ENCODE measurements around the gene AFDN.

AFDN gene

DNA sequence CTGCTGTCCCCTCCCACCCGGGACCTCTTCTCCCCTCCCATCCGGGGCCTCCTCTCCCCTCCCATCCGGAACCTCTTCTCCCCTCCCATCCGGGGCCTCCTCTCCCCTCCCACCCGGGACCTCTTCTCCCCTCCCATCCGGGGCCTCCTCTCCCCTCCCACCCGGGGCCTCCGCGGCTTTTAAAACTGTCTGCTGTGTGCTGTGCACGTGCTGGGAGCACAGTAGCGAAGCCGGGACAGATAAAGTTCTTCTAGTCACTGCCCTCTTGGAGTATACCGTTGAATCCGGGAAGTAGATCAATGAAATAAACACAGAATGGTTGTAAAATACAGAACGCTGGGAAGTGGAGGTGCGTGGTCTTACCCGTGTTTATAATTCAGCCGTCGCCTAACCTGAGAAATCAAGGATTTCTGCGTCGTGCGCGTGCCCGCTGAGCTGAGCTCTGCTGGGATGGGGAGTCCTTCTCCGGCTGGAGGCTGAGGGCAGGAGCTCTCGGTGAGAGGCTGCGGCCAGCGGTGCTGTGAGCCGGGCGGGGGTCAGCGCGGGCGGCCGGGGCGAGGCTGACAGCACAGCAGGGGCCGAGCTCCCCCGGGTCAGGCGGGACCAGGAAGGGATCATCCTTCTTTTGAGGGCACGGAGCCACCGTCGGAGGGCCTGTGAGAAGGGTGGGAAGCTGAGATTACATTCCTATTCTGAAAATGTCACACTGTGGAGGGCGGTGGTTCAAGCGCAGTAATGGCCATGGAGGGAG lies 151.2 kb downstream of the AFDN start:
- no peak for DNase-seq (ENCODE audit: low read depth, low spot score)

DNA sequence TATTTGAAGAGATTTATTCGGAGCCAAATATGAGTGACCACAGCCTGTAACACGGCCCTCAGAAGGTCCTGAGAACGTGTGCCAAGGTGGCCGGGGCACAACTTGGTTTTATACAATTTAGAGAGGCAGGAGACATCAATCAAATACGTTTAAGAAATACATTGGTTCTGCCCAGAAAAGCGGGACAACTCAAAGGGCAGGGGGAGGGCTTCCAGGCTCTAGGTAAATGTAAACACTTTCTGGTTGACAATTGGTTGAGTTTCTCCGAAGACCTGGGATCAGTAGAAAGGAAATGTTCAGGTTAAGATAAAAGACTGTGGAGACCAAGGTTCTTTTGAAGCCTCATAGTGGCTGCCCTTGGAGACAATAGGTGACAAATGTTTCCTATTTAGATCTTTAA lies 151.9 kb downstream of the AFDN start:
- no peak for DNase-seq (ENCODE audit: low read depth, low spot score)

DNA sequence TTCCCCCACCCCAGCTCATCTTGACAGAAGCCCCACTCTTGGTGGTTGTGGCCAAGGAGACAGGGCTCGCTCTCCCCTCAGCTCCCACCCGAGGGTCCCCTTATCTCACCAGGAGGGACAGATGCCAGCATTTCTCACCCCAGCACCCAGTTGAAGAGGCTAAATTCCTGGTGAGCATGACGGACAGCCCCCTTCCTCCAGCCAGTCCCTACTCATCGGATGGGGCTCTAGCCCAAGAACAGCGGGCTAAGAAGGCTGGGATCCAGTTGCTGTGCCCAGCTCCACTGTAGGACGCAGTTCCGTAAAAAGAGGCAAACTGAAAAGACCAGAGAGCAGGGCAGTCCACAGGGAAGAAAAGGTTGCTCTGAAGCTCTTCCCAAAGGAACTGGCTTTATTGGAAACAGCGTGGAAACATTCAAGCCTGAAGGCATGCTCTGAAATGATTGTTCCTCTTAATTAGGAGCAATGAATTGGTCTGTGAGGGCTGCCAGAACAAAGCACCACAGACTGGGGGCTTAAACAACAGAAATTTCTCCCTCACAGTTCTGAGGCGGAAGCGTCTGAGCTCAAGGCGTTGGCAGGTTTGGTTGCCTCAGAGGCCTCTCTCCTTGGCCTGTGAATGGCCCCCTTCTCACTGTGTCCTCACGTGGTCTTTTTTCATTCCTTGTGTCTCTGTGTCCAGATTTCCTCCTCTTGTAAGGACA lies 152.9 kb downstream of the AFDN start:
- no peak for DNase-seq (ENCODE audit: low read depth, low spot score)

DNA sequence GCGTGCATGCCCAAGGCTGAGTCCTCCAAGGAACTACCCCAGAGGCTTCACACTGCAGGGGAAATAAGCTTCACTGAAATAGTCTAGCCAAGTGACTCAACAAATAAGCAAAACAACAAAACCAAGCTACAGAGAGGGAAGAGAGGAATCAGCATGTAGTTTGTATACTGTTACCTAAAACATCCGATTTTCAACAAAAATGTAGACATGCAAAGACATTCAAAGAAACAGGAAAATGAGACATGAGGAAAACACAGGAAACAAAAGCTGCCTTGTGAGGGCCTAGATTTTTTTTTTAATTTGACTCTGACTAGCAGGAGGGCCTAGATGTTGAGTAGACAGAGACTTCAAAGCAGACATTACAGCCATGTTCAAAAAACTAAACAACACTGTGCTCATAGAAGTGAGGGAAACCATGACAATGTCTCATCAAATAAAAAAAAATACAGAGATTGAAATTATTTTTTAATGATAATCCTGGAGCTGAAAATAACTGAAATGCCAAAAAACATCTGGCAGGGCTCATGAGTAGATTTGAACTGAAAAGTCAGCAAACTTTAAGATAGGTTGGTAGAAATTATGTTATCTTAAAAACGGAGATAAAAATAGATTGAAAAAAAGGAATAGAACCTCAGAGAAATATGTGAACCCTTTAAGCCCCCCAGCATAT lies 154.3 kb downstream of the AFDN start:
- peak; percentile 14 for DNase-seq (ENCODE audit: low read depth, low spot score)

DNA sequence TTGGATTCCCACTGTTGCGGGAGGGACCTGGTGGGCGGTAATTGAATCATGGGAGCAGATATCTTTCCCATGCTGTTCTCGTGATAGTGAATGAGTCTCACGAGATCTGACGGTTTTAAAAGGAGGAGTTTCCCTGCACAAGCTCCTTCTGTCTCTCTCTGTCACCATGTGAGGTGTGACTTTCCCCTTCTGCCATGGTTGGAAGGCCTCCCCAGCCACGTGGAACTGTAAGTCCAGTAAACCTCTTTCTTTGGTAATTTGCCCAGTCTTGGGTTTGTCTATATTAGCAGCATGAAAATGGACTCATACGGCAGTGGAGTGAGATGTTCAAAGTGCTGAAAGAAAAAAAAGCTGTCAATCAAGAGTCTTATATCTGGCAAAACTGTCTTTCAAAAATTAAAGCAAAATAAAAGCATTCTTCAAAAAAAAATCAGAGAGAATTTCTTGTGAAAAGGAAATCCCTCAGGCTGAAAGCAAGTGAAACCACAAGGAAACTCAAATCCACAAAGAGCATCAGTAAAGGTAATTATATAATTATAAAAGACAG lies 155.3 kb downstream of the AFDN start:
- no peak for DNase-seq (ENCODE audit: low read depth, low spot score)

DNA sequence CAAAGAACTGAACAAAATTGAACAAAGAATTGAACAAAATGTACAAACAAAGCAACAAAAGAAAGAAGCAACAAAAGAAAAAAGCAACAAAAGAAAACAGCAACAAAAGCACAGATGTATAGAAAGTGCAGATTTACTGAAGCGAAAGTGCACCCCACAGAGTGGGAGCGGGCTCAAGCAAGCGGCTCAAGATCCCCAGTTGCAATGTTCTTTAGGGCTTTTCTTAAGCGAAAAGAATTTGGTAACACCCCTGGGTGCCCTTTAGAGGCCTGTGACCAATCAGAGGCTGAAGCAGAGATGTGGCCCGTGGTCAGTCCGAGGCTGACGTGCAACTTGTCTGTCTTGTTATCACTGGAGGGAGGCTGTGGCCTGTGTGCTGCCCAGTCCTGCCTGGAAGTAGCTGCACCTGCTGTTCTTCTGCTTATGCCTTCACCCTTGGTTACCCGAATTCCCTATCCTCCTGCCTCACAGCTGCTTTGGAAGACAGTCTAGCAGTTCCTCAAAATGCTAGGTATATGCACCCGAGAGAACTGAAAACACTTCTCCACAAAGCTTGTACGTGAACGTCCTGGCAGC lies 157.5 kb downstream of the AFDN start:
- DNase-seq (ENCODE audit: low read depth, low spot score), result no peak

DNA sequence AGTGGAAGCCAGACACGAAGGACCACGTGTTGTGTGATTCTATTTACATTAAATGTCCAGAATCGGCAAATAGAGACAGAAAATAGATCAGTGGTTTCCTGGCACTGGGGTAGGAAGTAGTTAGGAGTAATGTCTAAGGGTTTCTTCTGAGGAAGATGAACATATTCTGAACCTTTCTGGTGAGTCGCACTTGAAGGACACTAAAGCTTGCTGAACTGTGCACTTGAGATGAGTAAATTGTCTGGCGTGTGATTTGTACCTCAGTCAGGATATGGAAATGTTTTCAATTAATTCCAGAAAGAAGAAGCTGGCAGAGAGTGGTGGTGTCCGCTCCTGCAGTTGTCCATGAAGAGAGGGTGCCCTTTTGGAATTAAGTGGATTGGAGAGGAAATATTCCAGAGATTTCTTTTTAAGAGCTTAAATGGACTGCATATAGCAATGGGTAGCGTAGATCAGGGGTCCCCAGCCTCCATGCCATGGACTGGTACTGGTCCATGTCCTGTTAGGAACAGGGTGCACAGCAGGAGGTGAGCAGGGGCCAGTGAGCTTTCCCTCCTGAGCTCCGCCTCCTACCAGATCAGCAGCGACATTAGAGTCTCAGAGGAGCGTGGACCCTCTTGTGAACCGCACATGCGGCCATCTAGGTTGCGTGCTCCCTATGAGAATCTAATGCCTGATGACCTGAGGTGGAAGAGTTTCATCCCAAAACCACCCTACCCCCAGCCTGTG lies 158.3 kb downstream of the AFDN start:
- DNase-seq (ENCODE audit: low read depth, low spot score), result no peak

DNA sequence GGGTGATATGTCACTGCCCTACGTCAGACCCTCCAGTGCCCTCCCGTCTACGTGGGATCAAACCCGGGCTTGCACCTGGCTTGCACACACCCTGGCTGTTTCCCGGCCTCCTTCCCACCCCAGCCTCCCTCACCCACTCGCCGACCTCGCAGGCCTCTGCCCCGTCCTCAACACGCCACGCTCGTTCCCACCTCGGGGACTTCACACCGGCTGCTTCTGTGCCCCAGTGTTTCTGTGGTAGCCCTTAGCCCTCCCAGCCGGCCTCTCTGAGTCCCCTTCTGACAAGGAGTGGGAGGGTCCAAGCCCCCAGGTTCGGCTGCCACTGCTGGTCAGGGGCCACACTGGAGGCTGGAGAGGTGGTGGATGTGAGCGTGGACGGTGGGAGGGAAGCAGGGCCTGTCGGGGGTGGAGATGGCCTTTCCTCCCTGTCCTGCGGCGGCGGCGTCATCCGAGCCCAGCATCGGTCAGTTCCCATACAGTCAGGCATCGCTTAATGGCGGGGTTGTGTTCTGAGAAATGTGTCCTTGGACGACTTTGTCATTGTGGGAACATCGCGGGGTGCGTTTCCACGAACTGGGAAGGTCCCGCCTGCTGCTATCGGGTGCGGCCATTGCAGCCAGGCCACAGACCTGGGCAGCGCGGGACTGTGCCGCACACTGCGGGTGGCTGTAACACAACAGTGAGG lies 159.3 kb downstream of the AFDN start:
- no peak for DNase-seq (ENCODE audit: low read depth, low spot score)

DNA sequence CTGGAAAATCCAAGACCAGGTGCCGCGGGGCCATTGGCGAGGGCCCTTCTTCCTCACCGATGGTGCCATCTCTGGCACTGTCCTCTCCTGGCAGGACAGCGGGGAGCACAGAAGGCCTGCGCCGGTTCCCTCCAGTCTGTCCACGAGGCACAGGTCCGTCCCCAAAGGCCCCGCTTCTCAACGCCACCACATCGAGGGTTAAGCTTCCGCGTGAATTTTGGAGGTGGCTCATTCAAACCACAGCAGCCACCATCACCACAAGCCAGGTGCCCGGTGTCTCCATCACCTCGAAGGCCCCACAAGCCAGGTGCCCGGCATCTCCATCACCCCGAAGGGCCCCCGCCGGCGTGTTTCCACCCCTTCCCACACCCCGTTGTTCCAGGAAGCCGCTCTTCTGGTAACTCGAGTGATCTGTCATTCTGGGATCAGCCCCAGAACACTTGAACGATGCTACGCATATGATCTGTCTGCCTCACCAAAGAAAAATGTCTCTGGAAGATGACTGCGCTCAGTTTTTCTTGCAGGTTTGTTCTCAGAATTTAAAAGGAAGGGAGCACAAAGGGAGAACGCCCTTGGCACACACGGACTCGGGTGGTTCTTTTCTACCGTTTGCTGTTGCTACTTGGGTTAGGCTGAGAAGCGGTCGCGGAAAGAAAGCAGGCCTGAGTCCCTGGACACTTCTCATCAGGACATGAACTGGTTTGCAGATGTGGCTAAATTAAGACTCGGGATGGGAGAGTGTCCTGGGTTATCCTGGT lies 160.9 kb downstream of the AFDN start:
- DNase-seq (ENCODE audit: low read depth, low spot score), result no peak

DNA sequence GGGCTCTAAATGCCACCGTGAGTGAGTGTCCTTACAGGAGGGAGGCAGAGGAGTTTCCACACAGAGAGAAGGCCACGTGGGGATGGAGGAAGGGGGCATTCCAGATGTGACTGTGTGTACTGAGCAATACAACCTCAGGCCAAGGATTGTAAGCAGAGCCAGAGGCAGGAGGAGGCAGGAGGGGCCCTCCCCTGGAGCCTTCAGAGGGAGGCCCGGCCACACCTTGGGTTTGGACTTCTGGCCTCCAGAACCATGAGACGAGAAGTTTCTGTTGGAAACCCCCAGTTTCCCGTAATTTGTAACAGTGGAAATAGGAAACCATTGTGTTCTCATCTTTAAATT lies 161.4 kb downstream of the AFDN start:
- DNase-seq (ENCODE audit: low read depth, low spot score), result no peak

DNA sequence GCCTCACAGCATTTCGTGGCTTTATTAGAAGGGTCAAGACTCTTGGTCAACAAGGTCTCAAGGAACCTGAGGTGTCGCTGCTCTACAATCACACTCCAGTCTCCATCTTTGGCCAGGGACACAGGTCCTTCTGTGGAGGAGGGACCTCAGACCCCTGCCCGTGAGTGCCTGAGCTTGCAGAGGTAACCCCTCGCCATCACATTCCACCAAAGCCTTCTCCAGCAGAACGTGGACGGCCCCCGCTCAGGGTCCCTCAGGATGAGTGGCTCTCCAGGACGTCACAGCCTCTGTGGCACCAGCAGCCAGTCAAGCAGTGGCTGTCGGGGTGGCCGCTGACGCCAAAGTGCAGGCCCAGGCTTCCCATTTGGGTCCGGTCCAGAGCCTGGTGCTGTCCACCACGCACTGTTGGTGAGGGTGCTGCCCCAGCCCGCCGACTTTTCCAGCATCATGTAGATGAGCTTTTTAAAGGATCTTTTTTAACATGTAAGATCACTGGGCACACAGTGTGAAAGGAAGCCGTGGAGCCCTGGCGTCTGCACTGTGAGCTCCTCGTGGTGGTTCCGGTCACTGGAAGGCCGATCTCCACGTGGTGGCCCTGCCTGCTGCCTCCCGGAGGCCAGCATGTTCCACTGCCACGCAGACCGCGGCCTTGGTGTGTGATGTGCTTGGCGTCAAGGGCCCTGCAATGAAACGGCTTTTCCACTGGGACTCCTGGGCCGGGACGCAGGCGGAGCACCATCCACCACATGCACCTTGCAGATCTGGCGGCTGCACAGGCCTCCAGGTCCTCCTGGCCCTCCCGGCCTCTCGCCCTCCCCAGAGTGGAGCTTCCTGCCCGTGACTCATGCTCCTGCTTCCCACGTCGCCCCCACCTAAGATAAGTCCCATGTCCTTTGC lies 162.5 kb downstream of the AFDN start:
- DNase-seq (ENCODE audit: low read depth, low spot score), result no peak

DNA sequence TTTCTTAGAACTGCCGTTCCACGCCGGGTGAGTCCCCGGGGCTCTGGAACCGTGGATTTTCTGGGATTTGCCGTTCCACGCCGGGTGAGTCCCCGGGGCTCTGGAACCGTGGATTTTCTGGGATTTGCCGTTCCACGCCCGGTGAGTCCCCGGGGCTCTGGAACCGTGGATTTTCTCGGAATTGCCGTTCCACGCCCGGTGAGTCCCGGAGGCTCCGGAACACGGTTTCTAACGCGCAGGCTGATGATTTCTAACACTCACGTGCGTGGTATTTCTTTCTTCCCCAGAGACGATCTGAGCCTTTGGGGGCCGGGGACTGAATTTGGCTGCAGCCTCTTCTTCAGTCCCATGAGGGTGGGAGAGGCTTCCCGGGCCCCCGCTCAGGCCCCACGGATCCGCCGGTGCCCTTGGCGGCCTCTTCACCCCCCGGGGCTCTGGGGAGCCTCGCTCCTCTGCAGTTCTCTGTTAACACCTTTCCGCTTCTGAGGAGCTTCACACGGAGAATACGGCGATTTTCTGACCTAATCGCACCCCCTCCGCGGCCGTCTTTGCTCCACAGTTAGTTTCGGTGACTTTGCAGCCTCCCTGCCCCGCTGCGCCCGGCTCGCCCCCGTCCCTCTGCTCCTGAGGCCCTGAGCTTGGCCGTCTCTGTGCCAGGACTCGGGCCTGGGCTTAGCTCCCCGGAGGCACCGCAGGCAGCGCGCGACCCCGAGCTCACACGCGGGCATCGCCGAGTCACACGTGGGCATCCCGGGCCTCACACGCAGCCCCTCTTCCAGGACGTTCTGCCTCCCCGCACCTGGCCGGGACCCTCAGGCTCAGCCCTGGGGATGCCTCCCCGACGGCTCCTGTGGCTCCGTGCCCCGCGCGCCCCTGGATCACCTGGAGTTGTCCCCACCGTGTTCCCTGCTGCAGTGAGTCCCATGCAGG lies 163.6 kb downstream of the AFDN start:
- no peak for DNase-seq (ENCODE audit: low read depth, low spot score)

DNA sequence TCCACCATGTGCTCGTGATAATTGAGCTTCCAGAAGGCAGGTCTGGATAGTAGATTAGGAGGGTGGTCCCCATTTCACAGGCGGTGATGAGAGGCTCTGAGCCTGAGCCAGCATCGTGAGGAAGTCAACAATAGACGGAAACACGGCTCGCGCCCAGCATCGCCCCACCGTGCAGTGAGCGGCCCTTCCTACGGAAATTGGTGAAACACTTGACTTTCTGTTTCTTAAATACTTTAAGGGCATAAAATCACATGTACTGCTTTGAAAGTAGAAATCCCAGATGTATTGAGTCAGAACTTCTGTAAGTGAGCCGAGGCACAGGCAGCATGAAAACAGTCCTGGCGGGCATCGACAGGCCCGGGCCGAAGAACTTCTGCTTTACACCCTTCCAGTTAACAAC lies 166.5 kb downstream of the AFDN start:
- DNase-seq (ENCODE audit: low read depth, low spot score), result no peak

DNA sequence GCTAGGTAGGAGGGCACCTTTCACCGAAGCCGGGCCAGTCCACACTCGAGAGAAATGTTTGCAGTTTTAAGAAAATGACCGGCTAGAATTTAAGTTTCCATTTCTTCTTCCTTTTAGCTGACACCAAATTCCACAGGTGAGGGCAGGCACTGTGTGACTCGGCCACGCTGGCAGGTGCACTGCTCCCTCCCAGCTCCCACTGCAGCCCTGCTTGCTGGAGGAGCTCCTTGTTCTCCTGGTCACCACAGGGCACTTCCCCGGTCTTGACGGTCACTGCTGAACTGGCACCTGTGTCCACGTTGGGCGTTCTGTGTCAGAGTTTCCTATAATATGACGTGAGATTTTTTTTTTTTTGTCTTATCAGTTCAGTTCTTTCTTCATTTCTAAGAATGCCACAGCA lies 167.1 kb downstream of the AFDN start:
- DNase-seq (ENCODE audit: low read depth, low spot score), result no peak

DNA sequence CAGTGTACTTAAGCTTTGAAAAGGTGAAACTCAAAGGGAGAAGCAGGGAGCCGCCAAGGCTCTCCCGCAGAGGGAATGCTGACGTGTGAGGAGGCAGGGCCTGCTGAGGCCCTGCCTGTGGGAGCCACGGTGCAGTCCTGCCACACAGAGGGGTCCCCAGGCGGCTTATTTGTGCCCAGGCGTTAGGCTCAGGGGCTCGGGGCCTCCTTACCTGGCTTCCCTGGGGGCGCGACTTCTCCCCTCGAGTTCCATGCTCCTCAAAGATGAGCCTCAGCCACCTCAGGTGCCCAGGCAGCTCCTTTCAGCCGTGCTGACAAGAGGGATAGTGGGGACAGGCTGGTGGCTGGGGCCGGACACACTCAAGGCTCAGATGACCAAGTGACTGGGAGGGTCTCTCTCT lies 168.6 kb downstream of the AFDN start:
- DNase-seq (ENCODE audit: low read depth, low spot score), result no peak

DNA sequence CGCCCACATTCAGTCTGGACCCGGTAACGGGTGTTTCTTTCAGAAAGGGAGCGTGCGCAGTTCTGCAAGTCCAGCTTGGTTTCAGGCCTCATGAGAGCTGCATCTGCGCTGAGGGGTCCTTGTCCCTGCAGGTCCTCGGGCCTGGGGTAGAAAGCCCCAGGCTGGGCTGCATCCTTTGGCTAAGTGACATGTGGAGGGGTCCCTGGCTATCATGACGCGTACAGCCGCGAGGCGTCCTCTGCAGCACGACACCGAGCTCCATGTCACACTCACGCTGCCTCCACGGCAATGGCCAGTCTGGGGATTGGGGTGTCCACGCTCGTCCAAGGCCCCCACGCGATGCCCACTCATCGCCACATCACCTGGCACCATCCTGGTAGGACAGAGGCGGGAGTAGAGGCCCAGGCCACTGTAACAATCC lies 169.0 kb downstream of the AFDN start:
- DNase-seq (ENCODE audit: low read depth, low spot score), result no peak

DNA sequence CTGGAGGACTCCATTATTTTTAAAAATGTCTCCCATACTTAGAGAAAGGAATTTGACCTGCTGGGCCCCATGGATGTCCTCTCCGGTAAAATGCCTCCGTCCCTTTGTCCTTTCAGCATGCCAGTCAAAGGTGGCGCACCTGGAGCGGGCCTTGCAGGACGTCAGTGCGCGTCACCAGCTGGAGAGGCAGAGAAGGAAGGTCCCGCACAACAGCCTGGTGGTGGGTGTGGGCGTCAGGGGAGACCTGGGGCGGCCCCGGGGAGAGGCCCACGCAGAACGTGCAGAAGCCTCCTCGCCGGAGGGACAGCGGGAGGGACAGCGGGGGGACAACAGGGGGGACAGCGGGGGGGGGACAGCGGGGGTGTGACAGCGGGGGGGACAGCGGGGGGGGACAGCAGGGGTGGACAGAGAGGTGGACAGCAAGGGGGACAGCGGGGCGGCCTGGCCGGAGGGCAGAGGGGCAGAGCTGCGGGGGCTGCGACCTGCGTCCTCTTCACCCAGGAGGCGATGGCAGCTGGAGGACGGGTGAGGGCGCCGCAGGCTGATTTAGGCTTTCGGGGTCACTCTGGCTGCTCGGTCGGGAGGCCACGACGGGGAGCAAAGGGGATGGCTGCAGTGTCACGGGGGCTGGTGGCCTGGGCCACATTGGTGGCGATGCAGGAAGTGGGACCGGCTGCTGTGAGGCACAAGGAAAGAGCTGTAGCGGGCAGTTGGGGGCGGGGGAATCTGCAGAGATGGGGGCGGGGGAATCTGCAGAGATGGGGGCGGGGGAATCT lies 169.9 kb downstream of the AFDN start:
- DNase-seq (ENCODE audit: low read depth, low spot score), result no peak

Data from astrocyte of the hippocampus (primary cell).